T-helper 2 cell treated with Interferon-gamma antibody and Interleukin-4, amounts not matched to agents 5 μg/mL and 100 μg/mL, for 36 hours (primary cell): Measurements from ENCODE around the gene CASP9.
"Not testable (repeated sequence)": the region's sequence is repeated elsewhere in the genome, so short reads cannot be mapped to it uniquely, and the experiment has no call there.

Experiments used
- DNase-seq: peaks from one replicate; pipeline ENCODE4 v3.0.0; 2021; ENCODE audit warnings: low spot score
- H3K27ac Mint-ChIP-seq: one replicate; pipeline ENCODE4 v1.8.0; 2021; ENCODE audit warnings: mild to moderate bottlenecking, mixed read lengths
- H3K27me3 Mint-ChIP-seq: one replicate; pipeline ENCODE4 v1.8.0; 2021; ENCODE audit warnings: low read depth, mixed read lengths
- H3K36me3 Mint-ChIP-seq: one replicate; pipeline ENCODE4 v1.8.0; 2021; ENCODE audit warnings: low read depth, mixed read lengths
- H3K4me1 Mint-ChIP-seq: one replicate; pipeline ENCODE4 v1.8.0; 2021; ENCODE audit warnings: low read depth, mixed read lengths
- H3K4me3 Mint-ChIP-seq: one replicate; pipeline ENCODE4 v1.8.0; 2022; ENCODE audit warnings: mild to moderate bottlenecking, moderate library complexity, mixed read lengths
- H3K9me3 Mint-ChIP-seq: one replicate; pipeline ENCODE4 v1.8.0; 2021; ENCODE audit warnings: mixed read lengths

Gene CASP9

GRCh38 chr1:15521206-15521906 is 2.7 kb downstream of the CASP9 start:
- Mint-ChIP-seq H3K4me3 (peak overlapping the region; percentile 1), H3K4me1 (peaks cover 46% of the 10 kb centered on the region), H3K36me3 (peaks cover 29% of the 10 kb centered on the region), H3K27ac (peak overlapping the region; percentile 51)
- DNase-seq, H3K9me3 Mint-ChIP-seq, H3K27me3 Mint-ChIP-seq: not testable (repeated sequence)

GRCh38 chr1:15519625-15520024 is 4.4 kb downstream of the CASP9 start:
- no peaks in the 10 kb centered on the region for H3K27me3 Mint-ChIP-seq
- no peak for DNase-seq
- no peak overlapping the region for H3K27ac Mint-ChIP-seq
- H3K4me1 Mint-ChIP-seq, result peaks cover 42% of the 10 kb centered on the region
- H3K4me3 Mint-ChIP-seq, result no peak overlapping the region
- H3K9me3 Mint-ChIP-seq, result no peaks in the 10 kb centered on the region
- peaks cover 38% of the 10 kb centered on the region for H3K36me3 Mint-ChIP-seq

- peak overlapping the region; percentile 78 for H3K27ac Mint-ChIP-seq
- H3K9me3 Mint-ChIP-seq, result no peaks in the 10 kb centered on the region
- H3K27me3 Mint-ChIP-seq, result no peaks in the 10 kb centered on the region
- peaks cover 43% of the 10 kb centered on the region for H3K4me1 Mint-ChIP-seq
- H3K36me3 Mint-ChIP-seq, result peaks cover 58% of the 10 kb centered on the region
- peak overlapping the region; percentile 44 for H3K4me3 Mint-ChIP-seq
- DNase-seq, result no peak
These were observed 8.9 kb downstream of the CASP9 start for GRCh38 chr1:15515022-15515663.

- not testable (repeated sequence) for H3K4me3 Mint-ChIP-seq
- H3K36me3 Mint-ChIP-seq, result peaks cover 58% of the 10 kb centered on the region
These were observed 9.5 kb downstream of the CASP9 start for GRCh38 chr1:15514557-15514956.

GRCh38 chr1:15513919-15514318 is 10.1 kb downstream of the CASP9 start:
- Mint-ChIP-seq H3K27ac (peak overlapping the region; percentile 67), H3K27me3 (no peaks in the 10 kb centered on the region), H3K36me3 (peaks cover 56% of the 10 kb centered on the region)

More at GRCh38 chr1:15514557-15514956, 9.5 kb downstream of the CASP9 start:
- peak overlapping the region; percentile 67 for H3K27ac Mint-ChIP-seq
- H3K27me3 Mint-ChIP-seq, DNase-seq, H3K9me3 Mint-ChIP-seq: not testable (repeated sequence)
- H3K4me1 Mint-ChIP-seq, result peaks cover 43% of the 10 kb centered on the region

GRCh38 chr1:15513192-15513591 is 10.8 kb downstream of the CASP9 start:
- H3K27ac Mint-ChIP-seq, result peak overlapping the region; percentile 67
- DNase-seq, result no peak
- no peaks in the 10 kb centered on the region for H3K27me3 Mint-ChIP-seq
- H3K9me3 Mint-ChIP-seq, result no peaks in the 10 kb centered on the region
- H3K4me1 Mint-ChIP-seq, result peaks cover 39% of the 10 kb centered on the region
- H3K36me3 Mint-ChIP-seq, result peaks cover 53% of the 10 kb centered on the region
- no peak overlapping the region for H3K4me3 Mint-ChIP-seq

More at GRCh38 chr1:15513919-15514318, 10.1 kb downstream of the CASP9 start:
- H3K4me1 Mint-ChIP-seq, result peaks cover 41% of the 10 kb centered on the region
- H3K9me3 Mint-ChIP-seq, result no peaks in the 10 kb centered on the region
- H3K4me3 Mint-ChIP-seq, result no peak overlapping the region
- DNase-seq, result no peak

GRCh38 chr1:15510611-15511405 is 13.2 kb downstream of the CASP9 start:
- Mint-ChIP-seq H3K4me1 (peaks cover 28% of the 10 kb centered on the region), H3K27me3 (no peaks in the 10 kb centered on the region), H3K27ac (no peak overlapping the region), H3K4me3 (no peak overlapping the region), H3K36me3 (peaks cover 38% of the 10 kb centered on the region), H3K9me3 (no peaks in the 10 kb centered on the region)
- no peak for DNase-seq

- Mint-ChIP-seq H3K27ac (no peak overlapping the region), H3K4me3 (no peak overlapping the region), H3K27me3 (no peaks in the 10 kb centered on the region), H3K4me1 (peaks cover 20% of the 10 kb centered on the region), H3K9me3 (no peaks in the 10 kb centered on the region), H3K36me3 (peaks cover 31% of the 10 kb centered on the region)
- DNase-seq, result no peak
These were observed 14.4 kb downstream of the CASP9 start for GRCh38 chr1:15509586-15509985.

- no peaks in the 10 kb centered on the region for H3K27me3 Mint-ChIP-seq
- peaks cover 26% of the 10 kb centered on the region for H3K36me3 Mint-ChIP-seq
- no peak overlapping the region for H3K4me3 Mint-ChIP-seq
- H3K9me3 Mint-ChIP-seq, result no peaks in the 10 kb centered on the region
- H3K27ac Mint-ChIP-seq, result no peak overlapping the region
- peaks cover 13% of the 10 kb centered on the region for H3K4me1 Mint-ChIP-seq
- DNase-seq, result no peak
These were observed 15.1 kb downstream of the CASP9 start for GRCh38 chr1:15508700-15509487.

GRCh38 chr1:15507278-15507677 is 16.7 kb downstream of the CASP9 start:
- Mint-ChIP-seq H3K4me1 (peaks cover 8% of the 10 kb centered on the region), H3K27me3 (no peaks in the 10 kb centered on the region), H3K27ac (no peak overlapping the region), H3K36me3 (peaks cover 17% of the 10 kb centered on the region), H3K9me3 (no peaks in the 10 kb centered on the region), H3K4me3 (no peak overlapping the region)
- DNase-seq, result no peak

GRCh38 chr1:15506831-15507230 is 17.2 kb downstream of the CASP9 start:
- H3K27ac Mint-ChIP-seq, result no peak overlapping the region
- DNase-seq, result no peak
- H3K27me3 Mint-ChIP-seq, result no peaks in the 10 kb centered on the region
- no peaks in the 10 kb centered on the region for H3K9me3 Mint-ChIP-seq
- peaks cover 13% of the 10 kb centered on the region for H3K36me3 Mint-ChIP-seq
- peaks cover 6% of the 10 kb centered on the region for H3K4me1 Mint-ChIP-seq
- H3K4me3 Mint-ChIP-seq, result no peak overlapping the region

- H3K27ac Mint-ChIP-seq, result no peak overlapping the region
- no peaks in the 10 kb centered on the region for H3K9me3 Mint-ChIP-seq
- no peak overlapping the region for H3K4me3 Mint-ChIP-seq
- no peaks in the 10 kb centered on the region for H3K27me3 Mint-ChIP-seq
- no peaks in the 10 kb centered on the region for H3K4me1 Mint-ChIP-seq
- H3K36me3 Mint-ChIP-seq, result peaks cover 11% of the 10 kb centered on the region
- DNase-seq, result no peak
These were observed 19.6 kb downstream of the CASP9 start for GRCh38 chr1:15504436-15504835.

- Mint-ChIP-seq H3K36me3 (peaks cover 20% of the 10 kb centered on the region), H3K4me3 (no peak overlapping the region), H3K9me3 (no peaks in the 10 kb centered on the region), H3K27me3 (no peaks in the 10 kb centered on the region), H3K27ac (no peak overlapping the region), H3K4me1 (no peaks in the 10 kb centered on the region)
- peak; percentile 24 for DNase-seq
These were observed 22.6 kb downstream of the CASP9 start for GRCh38 chr1:15501208-15502032.
